ENCODE measurements around the gene STK32B.

GRCh38 chr4:5399124-5399523 lies 347.8 kb downstream of the STK32B start:
- TF ChIP-seq CTCF (IDR thresholded peaks at IDR 0.05) (no peak), POLR2A (IDR thresholded peaks at IDR 0.05) (no peak)
